ENCODE results near the gene YPEL1. TPM values are rescaled to one million over a fixed set of nuclear protein-coding genes. Genes with fewer than 3 reads are reported as not detected.

The YPEL1 gene
- total and polyA plus RNA-seq, 2 of the 8 experiments (the other 6 are each of a cell fraction or from before 2014, with no cell fraction given) = 6.0 to 6.7 TPM

DNA sequence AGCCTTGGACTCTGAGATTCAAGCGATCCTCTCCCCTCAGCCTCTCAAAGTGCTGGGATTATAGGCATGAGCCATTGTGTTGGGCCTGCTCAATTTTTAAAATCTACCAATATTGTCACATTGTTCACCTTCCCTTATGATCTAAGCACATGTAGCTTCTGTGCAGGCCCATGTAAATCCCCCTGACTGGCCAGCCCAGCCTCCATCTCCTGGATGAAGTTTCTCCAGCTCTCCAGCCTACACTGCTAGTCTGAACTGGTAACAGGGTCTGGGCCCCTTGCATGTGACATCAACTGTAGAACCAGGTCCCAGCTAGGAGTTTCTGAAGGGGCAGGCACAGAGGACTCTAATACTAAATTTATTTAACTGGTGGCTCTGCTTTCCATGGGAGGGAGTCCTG, 32.8 kb upstream of the YPEL1 start:
- H4K8ac ChIP-seq (ENCODE audit: extremely low read depth, insufficient read depth, low read length) = no peak overlapping the region
- H3K4me1 ChIP-seq (replicated peaks in 1 of 4; ENCODE audit: control insufficient read depth in 3 of 4, insufficient read depth in 4 of 4, low read length in 3 of 4) = no peaks in the 10 kb centered on the region
- H4K20me1 ChIP-seq (replicated peaks in 1 of 2; ENCODE audit: control insufficient read depth in 1 of 2, insufficient read depth in 2 of 2, low read length in 2 of 2) = no peaks in the 10 kb centered on the region
- no peak overlapping the region for H3K4ac ChIP-seq (replicated peaks; ENCODE audit: insufficient read length, low read depth, low read length)
- no peak overlapping the region for H2BK5ac ChIP-seq (ENCODE audit: low read depth, low read length)
- FAIRE-seq (no peak), DNase-seq (ENCODE audit: low read depth in 1 of 2, low spot score in 2 of 2) (no peak)
- no peak overlapping the region for H3K9ac ChIP-seq (replicated peaks in 1 of 4; ENCODE audit: extremely low read depth in 1 of 4, low read depth in 3 of 4, low read length in 3 of 4)
- no peak overlapping the region for H4K5ac ChIP-seq (ENCODE audit: insufficient read length, low read depth, low read length)
- H3K23me2 ChIP-seq (ENCODE audit: low read depth, low read length) = no peaks in the 10 kb centered on the region
- no peak overlapping the region for H4K91ac ChIP-seq (replicated peaks; ENCODE audit: insufficient read length, low read length)
- H3K23ac ChIP-seq (ENCODE audit: insufficient read length) = no peak overlapping the region
- H2BK20ac ChIP-seq (ENCODE audit: low read length) = no peak overlapping the region
- H3K9me3 ChIP-seq (ENCODE audit: insufficient read depth in 2 of 2, low read depth in 1 of 2, low read length in 1 of 2) = no peaks in the 10 kb centered on the region
- H3K14ac ChIP-seq (ENCODE audit: insufficient read length) = no peak overlapping the region
- POLR2A ChIA-PET (ENCODE audit: partially characterized antibody) = no interaction called here
- H3K56ac ChIP-seq (replicated peaks; ENCODE audit: insufficient read length, low read depth, low read length) = no peak overlapping the region
- no peak overlapping the region for H3K4me3 ChIP-seq (ENCODE audit: extremely low read depth in 1 of 4, insufficient read depth in 2 of 4, low read depth in 3 of 4, low read length in 4 of 4)
- no peak overlapping the region for H3K4me2 ChIP-seq (ENCODE audit: insufficient read depth in 1 of 2, low read depth in 2 of 2, low read length in 2 of 2)
- H3K27ac ChIP-seq (ENCODE audit: low read depth, low read length) = no peak overlapping the region
- H2AFZ ChIP-seq (ENCODE audit: low read length) = no peak overlapping the region
- H2BK15ac ChIP-seq (ENCODE audit: low read length) = no peak overlapping the region
- no peak overlapping the region for H2BK12ac ChIP-seq (ENCODE audit: low read depth, low read length)
- H3K18ac ChIP-seq (ENCODE audit: extremely low read depth, low read length) = no peak overlapping the region
- CTCF ChIA-PET (ENCODE audit: partially characterized antibody) = interaction anchor here (0.7 kb wide), 1 partner anchor 170 kb away, joined by 6 read pairs; no protein-coding TSS in a partner anchor
- no peaks in the 10 kb centered on the region for H3K79me2 ChIP-seq (ENCODE audit: control insufficient read depth in 1 of 2, insufficient read depth in 2 of 2, low read length in 2 of 2)
- no peak for TF ChIP-seq BRCA1 (IDR thresholded peaks at IDR 0.05; ENCODE audit: low read depth, low read length)
- TF ChIP-seq SP4 (IDR thresholded peaks at IDR 0.05; ENCODE audit: low read length) = no peak
- no peak for TF ChIP-seq CBX5 (IDR thresholded peaks at IDR 0.05; ENCODE audit: low read depth, low read length)
- TF ChIP-seq TAF1 (IDR thresholded peaks at IDR 0.05; ENCODE audit: low read depth, low read length) = no peak
- TF ChIP-seq, protein P1, sequence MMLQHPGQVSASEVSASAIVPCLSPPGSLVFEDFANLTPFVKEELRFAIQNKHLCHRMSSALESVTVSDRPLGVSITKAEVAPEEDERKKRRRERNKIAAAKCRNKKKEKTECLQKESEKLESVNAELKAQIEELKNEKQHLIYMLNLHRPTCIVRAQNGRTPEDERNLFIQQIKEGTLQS (IDR thresholded peaks at IDR 0.05; ENCODE audit: insufficient read depth, low read depth, low read length) = no peak
- TF ChIP-seq CREB1 (IDR thresholded peaks at IDR 0.05) = no peak
- TF ChIP-seq GABPA (IDR thresholded peaks at IDR 0.05; ENCODE audit: borderline replicate concordance, insufficient read depth, low read length) = no peak
- TF ChIP-seq TAF7 (optimal IDR thresholded peaks at IDR 0.05; ENCODE audit: borderline replicate concordance, low read depth, low read length) = no peak
- TF ChIP-seq SAP30 (IDR thresholded peaks at IDR 0.05; ENCODE audit: insufficient read depth, insufficient replicate concordance, low read length) = no peak
- no peak for TF ChIP-seq BCL11A (IDR thresholded peaks at IDR 0.05; ENCODE audit: low read depth in 2 of 2, low read length in 2 of 2)
- no peak for TF ChIP-seq KDM1A (IDR thresholded peaks at IDR 0.05; ENCODE audit: borderline replicate concordance, low read length)
- WGBS, 2 experiments (ENCODE audit: extremely low coverage in 1 of 2, insufficient coverage in 1 of 2, insufficient read length in 1 of 2, insufficient replicate concordance in 2 of 2, low coverage in 1 of 2, low lambda C conversion rate in 2 of 2, missing lambda C conversion rate in 1 of 2) = 100% methylated on average over 1 of the region's 1 CpG; no CpG with 5 or more reads in 1 of the 2 experiments
- no peak overlapping the region for H2AK5ac ChIP-seq (ENCODE audit: low read depth, low read length)
- no peak overlapping the region for H2BK120ac ChIP-seq (replicated peaks; ENCODE audit: low read depth, low read length)
- peaks cover 34 to 81% (median 66%) of the 10 kb centered on the region in 4 experiments for H3K36me3 ChIP-seq (ENCODE audit: control insufficient read depth in 2 of 4, insufficient read depth in 4 of 4, low read length in 3 of 4)
- no peaks in the 10 kb centered on the region for H3K27me3 ChIP-seq (replicated peaks in 1 of 4; ENCODE audit: control insufficient read depth in 3 of 4, extremely low read depth in 1 of 4, insufficient read depth in 3 of 4, low read length in 3 of 4)
- no peaks in the 10 kb centered on the region; the same call in 1 of the 2 replicates for H3K79me1 ChIP-seq (ENCODE audit: low read depth, low read length)

All from H1 (cell line).